Activated CD8-positive, alpha-beta memory T cell treated with anti-CD3 and anti-CD28 coated beads, Interleukin-2, amount 10 ng/mL, durations not matched to agents 7 days and 5 days (primary cell): ENCODE measurements around the gene TNFRSF13B. TPM values are rescaled to one million over a fixed set of nuclear protein-coding genes. Genes with fewer than 3 reads are reported as not detected.
"Not testable (repeated sequence)": the region's sequence is repeated elsewhere in the genome, so short reads cannot be mapped to it uniquely, and the experiment has no call there.

Source experiments
- ATAC-seq: fragments of 150-1000 bp; cut with Tn5 transposase; one replicate; pipeline ENCODE4 v1.10.0; 2021; ENCODE audit warnings: moderate library complexity
- CTCF ChIA-PET: fragments of 350-600 bp; sonication (Branson Sonifier 250); formaldehyde crosslinking; loops from one replicate; lab custom pipeline; 2021; ENCODE audit warnings: antibody characterized with exemption; lab: Charles Lee
- DNase-seq: peaks from one replicate; pipeline ENCODE4 v3.0.0-alpha.2; 2020
- H3K27ac Mint-ChIP-seq: one replicate; pipeline ENCODE4 v1.8.0; 2021; ENCODE audit warnings: mild to moderate bottlenecking, mixed read lengths
- H3K27me3 Mint-ChIP-seq: one replicate; pipeline ENCODE4 v1.8.0; 2021; ENCODE audit warnings: mixed read lengths
- H3K36me3 Mint-ChIP-seq: one replicate; pipeline ENCODE4 v1.8.0; 2021; ENCODE audit warnings: mild to moderate bottlenecking, mixed read lengths
- H3K4me1 Mint-ChIP-seq: one replicate; pipeline ENCODE4 v1.8.0; 2021; ENCODE audit warnings: mixed read lengths
- H3K4me3 Mint-ChIP-seq: one replicate; pipeline ENCODE4 v1.8.0; 2021; ENCODE audit warnings: mild to moderate bottlenecking, moderate library complexity, mixed read lengths
- H3K9me3 Mint-ChIP-seq: one replicate; pipeline ENCODE4 v1.8.0; 2022; ENCODE audit warnings: low read depth, mixed read lengths
- total RNA-seq, 2 experiments: library from RNA; stranded (reverse); gene quantifications; one replicate each; pipeline ENCODE4 v1.2.3, GENCODE V29; 2021

The TNFRSF13B gene
- total RNA-seq, 2 experiments from 2014 or later: not detected

- H3K4me3 Mint-ChIP-seq: no peak overlapping the region
- H3K27me3 Mint-ChIP-seq: peaks cover 3% of the 10 kb centered on the region
- H3K4me1 Mint-ChIP-seq: peaks cover 22% of the 10 kb centered on the region
- DNase-seq (no peak), ATAC-seq (no peak)
- H3K36me3 Mint-ChIP-seq: no peaks in the 10 kb centered on the region
- no peaks in the 10 kb centered on the region for H3K9me3 Mint-ChIP-seq
- CTCF ChIA-PET: interaction anchor here (7.8 kb wide), 1 partner anchor 15 kb away, joined by 68 read pairs; no protein-coding TSS in a partner anchor
- no peak overlapping the region for H3K27ac Mint-ChIP-seq
Measured at GRCh38 chr17:16974569-16975276, 2.8 kb upstream of the TNFRSF13B start.

DNA sequence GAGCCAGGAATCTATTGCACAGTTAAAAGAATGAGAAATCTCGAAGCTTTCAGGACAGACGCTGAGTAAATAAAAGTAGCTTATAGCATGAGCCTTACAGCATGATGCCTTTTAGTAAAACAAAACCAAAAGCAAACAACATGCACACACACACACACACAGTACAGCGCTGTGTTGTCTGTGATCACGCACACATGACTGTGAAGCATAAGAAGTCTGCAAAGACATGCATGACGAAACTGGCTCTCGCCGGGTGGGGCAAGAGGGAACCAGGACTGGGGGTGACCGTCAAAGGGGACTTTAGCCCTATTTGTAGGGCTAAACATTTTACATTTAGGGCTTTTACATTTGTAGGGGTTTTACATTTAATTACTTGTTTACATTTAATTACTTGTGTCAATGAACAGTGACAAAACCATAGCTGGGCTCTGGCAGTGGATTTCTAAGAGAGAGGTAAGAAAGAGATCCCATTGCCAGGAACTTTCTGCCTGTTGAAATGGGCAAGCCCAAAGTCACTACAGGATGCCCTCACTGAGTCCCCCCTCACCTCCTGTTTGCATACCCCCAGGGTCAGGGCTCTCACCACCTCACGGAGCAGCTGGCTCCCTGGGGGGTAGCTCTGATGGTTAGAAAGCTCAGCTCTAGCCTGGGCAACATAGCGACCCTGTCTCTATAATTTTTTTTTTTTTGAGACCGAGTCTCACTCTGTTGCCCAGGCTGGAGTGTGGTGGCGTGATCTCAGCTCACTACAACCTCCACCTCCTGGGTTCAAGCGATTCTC, 2.0 kb upstream of the TNFRSF13B start:
- H3K4me1 Mint-ChIP-seq: peaks cover 19% of the 10 kb centered on the region

GRCh38 chr17:16973043-16973442, 1.1 kb upstream of the TNFRSF13B start:
- H3K27ac Mint-ChIP-seq, H3K36me3 Mint-ChIP-seq, H3K4me3 Mint-ChIP-seq, DNase-seq, H3K9me3 Mint-ChIP-seq, ATAC-seq: not testable (repeated sequence)
- Mint-ChIP-seq H3K27me3 (peaks cover 17% of the 10 kb centered on the region), H3K4me1 (peaks cover 17% of the 10 kb centered on the region)
- CTCF ChIA-PET: interaction anchor here (7.8 kb wide), 1 partner anchor 17 kb away, joined by 68 read pairs; no protein-coding TSS in a partner anchor

More for the DNA sequence above, 2.0 kb upstream of the TNFRSF13B start:
- CTCF ChIA-PET: interaction anchor here (7.8 kb wide), 1 partner anchor 16 kb away, joined by 68 read pairs; no protein-coding TSS in a partner anchor
- Mint-ChIP-seq H3K27ac (no peak overlapping the region), H3K4me3 (no peak overlapping the region), H3K27me3 (peaks cover 10% of the 10 kb centered on the region), H3K9me3 (no peaks in the 10 kb centered on the region), H3K36me3 (no peaks in the 10 kb centered on the region)
- ATAC-seq: no peak
- no peak for DNase-seq

DNA sequence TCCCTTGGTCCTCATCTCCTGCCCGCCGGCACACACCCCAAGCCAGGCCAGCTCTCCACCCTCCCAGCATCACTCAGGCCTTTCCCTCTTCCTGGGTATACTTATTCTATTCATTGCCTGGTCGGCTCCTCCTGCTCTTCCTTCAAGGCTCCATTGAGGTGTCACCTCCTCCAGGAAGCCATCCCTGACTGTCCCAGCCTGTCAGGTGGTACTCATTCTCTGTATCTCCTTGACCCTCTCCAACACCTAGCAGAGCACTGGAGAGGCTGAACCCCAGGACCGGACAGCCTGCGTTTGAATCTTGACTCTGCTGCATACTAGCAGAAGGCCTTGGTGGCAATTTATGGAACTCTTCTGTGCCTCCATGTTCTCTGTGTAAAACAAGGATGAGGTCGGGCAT, 428 bp upstream of the TNFRSF13B start:
- H3K27ac Mint-ChIP-seq: no peak overlapping the region
- no peak for ATAC-seq
- CTCF ChIA-PET: no interaction called here

DNA sequence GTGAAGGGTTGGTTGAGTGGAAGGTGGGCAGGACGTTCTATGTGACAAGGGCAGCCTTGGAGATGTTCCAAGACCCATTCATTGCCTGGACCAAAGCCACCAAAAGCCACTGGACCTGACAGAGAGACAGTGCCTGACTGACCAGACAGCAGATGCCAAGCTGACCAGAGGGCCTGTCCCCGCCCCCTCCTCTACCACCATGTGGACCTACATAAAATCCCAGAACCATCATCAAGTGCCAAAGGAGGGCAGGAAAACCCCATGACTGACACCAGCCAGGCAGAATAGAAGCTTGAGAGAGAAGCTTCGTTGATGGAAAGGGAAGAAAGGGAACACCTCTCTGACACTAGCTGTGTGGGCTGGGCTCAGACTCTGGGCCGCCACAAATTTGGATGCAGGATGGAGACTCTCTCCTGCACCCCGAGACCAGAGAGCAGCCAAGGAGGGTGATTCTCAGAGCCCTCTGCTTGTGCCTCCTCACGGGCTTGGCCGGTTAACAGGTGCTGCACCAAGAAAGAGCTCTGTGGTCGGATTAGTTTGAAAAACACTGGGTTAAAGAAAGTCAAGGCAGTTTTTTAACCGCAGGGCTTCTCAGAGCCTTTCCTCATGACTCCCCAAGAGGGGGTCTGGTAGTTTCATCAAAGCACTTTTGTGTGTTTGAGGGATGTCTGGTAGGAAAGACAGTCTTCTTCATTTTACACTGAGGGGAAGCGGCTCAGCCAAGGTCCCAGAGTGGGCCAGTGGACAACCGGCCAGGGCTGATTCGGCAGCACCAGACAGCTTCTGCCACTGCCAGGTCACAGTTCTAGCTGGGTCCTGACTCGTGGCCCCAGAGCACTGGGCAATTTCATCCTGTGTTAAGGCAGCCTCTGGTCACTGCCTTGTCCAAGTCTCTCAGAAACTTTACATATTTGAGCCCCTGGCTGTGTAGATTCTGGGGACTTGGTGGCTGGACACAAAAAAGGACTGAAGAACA, 1.7 kb downstream of the TNFRSF13B start:
- peaks cover 18% of the 10 kb centered on the region for H3K27me3 Mint-ChIP-seq
- no peak for ATAC-seq
- DNase-seq: no peak
- H3K27ac Mint-ChIP-seq: no peak overlapping the region
- H3K9me3 Mint-ChIP-seq: no peaks in the 10 kb centered on the region
- no peaks in the 10 kb centered on the region for H3K36me3 Mint-ChIP-seq
- no peak overlapping the region for H3K4me3 Mint-ChIP-seq
- peaks cover 1% of the 10 kb centered on the region for H3K4me1 Mint-ChIP-seq
- CTCF ChIA-PET: interaction anchor here (1.3 kb wide), 1 partner anchor 21 kb away, joined by 3 read pairs; no protein-coding TSS in a partner anchor

More for the DNA sequence above, 428 bp upstream of the TNFRSF13B start:
- Mint-ChIP-seq H3K36me3 (no peaks in the 10 kb centered on the region), H3K27me3 (peaks cover 17% of the 10 kb centered on the region), H3K9me3 (no peaks in the 10 kb centered on the region), H3K4me1 (peaks cover 17% of the 10 kb centered on the region), H3K4me3 (no peak overlapping the region)
- DNase-seq: no peak

- H3K27me3 Mint-ChIP-seq: peaks cover 19% of the 10 kb centered on the region
- H3K4me3 Mint-ChIP-seq: no peak overlapping the region
- no peaks in the 10 kb centered on the region for H3K9me3 Mint-ChIP-seq
- no peak overlapping the region for H3K27ac Mint-ChIP-seq
- DNase-seq: no peak
- peaks cover 1% of the 10 kb centered on the region for H3K4me1 Mint-ChIP-seq
- ATAC-seq: no peak
- H3K36me3 Mint-ChIP-seq: no peaks in the 10 kb centered on the region
- CTCF ChIA-PET: no interaction called here
Measured at GRCh38 chr17:16968786-16969185, 3.1 kb downstream of the TNFRSF13B start.

GRCh38 chr17:16962804-16963203, 9.1 kb downstream of the TNFRSF13B start:
- Mint-ChIP-seq H3K27ac (no peak overlapping the region), H3K4me1 (no peaks in the 10 kb centered on the region), H3K27me3 (peaks cover 39% of the 10 kb centered on the region), H3K36me3 (no peaks in the 10 kb centered on the region), H3K4me3 (no peak overlapping the region), H3K9me3 (no peaks in the 10 kb centered on the region)
- CTCF ChIA-PET: no interaction called here
- ATAC-seq (no peak), DNase-seq (no peak)

GRCh38 chr17:16961792-16962191, 10.1 kb downstream of the TNFRSF13B start:
- Mint-ChIP-seq H3K27ac (no peak overlapping the region), H3K4me3 (no peak overlapping the region), H3K4me1 (no peaks in the 10 kb centered on the region), H3K36me3 (no peaks in the 10 kb centered on the region), H3K9me3 (no peaks in the 10 kb centered on the region), H3K27me3 (peaks cover 45% of the 10 kb centered on the region)
- CTCF ChIA-PET: no interaction called here
- ATAC-seq (no peak), DNase-seq (no peak)

DNA sequence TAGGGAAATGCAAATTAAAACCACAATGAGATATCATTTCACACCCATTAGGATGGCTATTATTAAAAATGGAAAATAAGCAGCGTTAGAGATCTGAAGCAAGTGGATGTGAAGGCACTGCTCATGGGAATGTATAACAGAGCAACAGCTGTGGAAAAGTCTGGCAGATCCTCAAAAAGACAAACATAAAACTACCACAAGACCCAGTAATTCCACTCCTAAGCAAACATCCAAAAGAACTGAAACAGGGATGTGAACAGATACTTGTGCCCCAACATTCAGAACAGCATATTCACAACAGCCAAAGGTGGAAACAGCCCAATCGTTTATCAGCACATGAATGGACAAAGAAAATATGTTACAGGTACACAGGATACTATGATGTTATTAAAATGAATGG, 10.9 kb downstream of the TNFRSF13B start:
- peaks cover 48% of the 10 kb centered on the region for H3K27me3 Mint-ChIP-seq
- DNase-seq, H3K27ac Mint-ChIP-seq, H3K4me1 Mint-ChIP-seq, ATAC-seq, H3K9me3 Mint-ChIP-seq, H3K36me3 Mint-ChIP-seq, CTCF ChIA-PET, H3K4me3 Mint-ChIP-seq: not testable (repeated sequence)

DNA sequence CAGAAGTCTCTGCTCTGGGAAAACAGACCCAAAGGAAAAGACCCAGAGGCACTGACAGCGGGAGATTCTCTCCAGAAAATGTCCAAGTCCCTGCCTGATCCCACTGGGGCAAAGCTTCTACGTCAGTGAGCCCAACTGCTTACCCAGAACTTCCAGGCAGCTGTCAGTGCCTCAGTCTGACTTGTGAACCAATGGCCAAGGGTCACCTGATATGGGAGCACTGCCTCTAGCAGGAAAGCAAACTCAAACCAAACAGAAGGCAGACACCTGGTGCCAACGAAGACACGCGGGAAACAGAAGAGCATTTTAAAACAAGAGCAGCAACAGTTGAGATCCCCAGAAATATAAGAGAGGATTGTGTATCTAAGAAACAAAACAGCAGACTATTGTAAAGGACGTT, 16.9 kb downstream of the TNFRSF13B start:
- H3K27me3 Mint-ChIP-seq: peaks cover 48% of the 10 kb centered on the region
- H3K36me3 Mint-ChIP-seq, H3K4me1 Mint-ChIP-seq, CTCF ChIA-PET, H3K27ac Mint-ChIP-seq, H3K9me3 Mint-ChIP-seq, ATAC-seq, H3K4me3 Mint-ChIP-seq, DNase-seq: not testable (repeated sequence)

DNA sequence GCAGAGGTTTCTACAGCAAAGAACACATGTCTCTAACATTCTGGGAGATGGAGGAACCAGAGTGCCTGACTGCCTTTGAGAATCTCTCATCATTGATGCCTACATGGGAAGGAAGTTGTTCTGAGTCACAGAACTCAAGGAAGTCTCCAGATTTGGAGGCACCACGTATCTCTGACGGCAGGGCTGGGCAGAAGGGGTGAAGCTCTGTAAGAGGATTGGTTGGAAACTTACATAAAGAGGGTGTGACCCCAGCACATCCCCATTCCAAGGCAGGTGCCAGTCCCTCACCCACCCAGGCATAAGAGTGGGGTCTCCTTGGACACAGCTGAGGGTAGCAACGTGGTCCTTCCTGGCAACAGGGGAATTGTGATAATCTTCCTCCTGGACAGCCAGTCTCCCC, 17.4 kb downstream of the TNFRSF13B start:
- Mint-ChIP-seq H3K4me3 (no peak overlapping the region), H3K27me3 (peaks cover 44% of the 10 kb centered on the region), H3K36me3 (no peaks in the 10 kb centered on the region), H3K4me1 (no peaks in the 10 kb centered on the region), H3K9me3 (peaks cover 5% of the 10 kb centered on the region), H3K27ac (no peak overlapping the region)
- no peak for DNase-seq
- CTCF ChIA-PET: interaction anchor here (1.1 kb wide), 1 partner anchor 46 kb away, joined by 3 read pairs; no protein-coding TSS in a partner anchor
- no peak for ATAC-seq

DNA sequence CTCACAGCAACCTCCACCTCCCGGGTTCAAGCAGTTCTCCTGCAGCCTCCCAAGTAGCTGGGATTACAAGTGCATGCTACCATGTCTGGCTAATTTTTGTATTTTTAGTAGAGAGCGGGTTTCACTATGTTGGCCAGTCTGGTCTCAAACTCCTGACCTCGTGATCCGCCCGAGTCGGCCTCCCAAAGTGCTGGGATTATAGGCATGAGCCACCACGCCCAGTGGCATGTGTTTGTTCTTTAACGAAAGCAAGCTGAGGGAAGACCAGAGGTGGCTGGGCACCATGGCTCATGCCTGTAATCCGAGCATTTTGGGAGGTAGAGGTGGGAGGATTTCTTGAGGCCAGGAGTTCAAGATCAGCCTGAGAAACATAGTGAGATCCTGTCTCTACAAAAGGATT, 18.1 kb downstream of the TNFRSF13B start:
- Mint-ChIP-seq H3K27ac (no peak overlapping the region), H3K36me3 (no peaks in the 10 kb centered on the region), H3K27me3 (peaks cover 40% of the 10 kb centered on the region), H3K4me1 (no peaks in the 10 kb centered on the region), H3K9me3 (peaks cover 9% of the 10 kb centered on the region), H3K4me3 (no peak overlapping the region)
- DNase-seq (no peak), ATAC-seq (no peak)
- CTCF ChIA-PET: interaction anchor here (1.1 kb wide), 1 partner anchor 47 kb away, joined by 3 read pairs; no protein-coding TSS in a partner anchor

DNA sequence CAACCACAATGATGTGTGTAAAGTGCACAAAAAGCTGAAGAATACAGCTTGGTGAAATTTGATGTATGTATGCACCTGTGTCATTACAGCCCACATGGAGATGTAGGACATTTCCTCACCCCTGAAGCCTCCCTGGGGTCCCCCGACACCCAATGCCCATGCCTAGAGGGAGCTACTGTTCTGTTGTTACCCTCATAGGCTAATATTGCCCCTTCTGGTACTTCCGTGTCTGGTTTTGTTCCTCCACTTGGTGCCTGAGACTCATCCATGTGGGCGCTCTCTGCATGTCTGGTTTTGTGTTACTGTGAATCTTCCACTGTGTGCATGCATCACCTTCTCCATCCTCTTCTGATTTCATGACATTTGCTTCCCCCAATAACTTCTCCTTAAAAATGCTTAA, 18.6 kb downstream of the TNFRSF13B start:
- no peaks in the 10 kb centered on the region for H3K4me1 Mint-ChIP-seq
- DNase-seq (no peak), ATAC-seq (no peak)
- no peak overlapping the region for H3K4me3 Mint-ChIP-seq
- no peak overlapping the region for H3K27ac Mint-ChIP-seq
- CTCF ChIA-PET: interaction anchor here (1.1 kb wide), 1 partner anchor 47 kb away, joined by 3 read pairs; no protein-coding TSS in a partner anchor
- no peaks in the 10 kb centered on the region for H3K36me3 Mint-ChIP-seq
- H3K27me3 Mint-ChIP-seq: peaks cover 35% of the 10 kb centered on the region
- H3K9me3 Mint-ChIP-seq: peaks cover 12% of the 10 kb centered on the region
